Naive thymus-derived CD4-positive, alpha-beta T cell (primary cell): Measurements from ENCODE around the gene SMIM17. TPM values are rescaled to one million over a fixed set of nuclear protein-coding genes. Genes with fewer than 3 reads are reported as not detected.

Experiments used
- polyA plus RNA-seq, 2 donors: library from polyadenylated mRNA; unstranded; fragments of 300-500 nt; fragmentation: Illumina TruSeq; gene quantifications; one replicate each; pipeline ENCODE4 v1.2.3, GENCODE V29; 2021
- total RNA-seq, 6 experiments: library from RNA in 5 of 6; stranded (reverse) in 5 of 6; gene quantifications; 1 replicate in 5 of 6; 2 replicates in 1 of 6; pipeline ENCODE4 v1.2.3 and lab custom pipeline; 2021 to 2026

The SMIM17 gene
- total and polyA plus RNA-seq, 7 experiments from 2014 or later: 0.31 to 0.37 TPM; not detected in 5

Other genes starting within 250 kb of the SMIM17 start
- 1 to 10 TPM; 1.7 to 7.6 (median 3.3) TPM for gene ZNF582, start 249.6 kb upstream of the SMIM17 start, total RNA-seq
- 1 to 10 TPM; 5.7 to 5.8 TPM for gene ZNF582, start 249.6 kb upstream of the SMIM17 start, polyA plus RNA-seq
- 10 to 100 TPM in 2 of 5 experiments, 1 to 10 TPM in 3; 2.4 to 14.3 (median 3.1) TPM for gene ZNF583, start 238.8 kb upstream of the SMIM17 start, total RNA-seq
- 10 to 100 TPM; 16.3 to 20.1 TPM for gene ZNF583, start 238.8 kb upstream of the SMIM17 start, polyA plus RNA-seq
- gene ZNF667, start 165.8 kb upstream of the SMIM17 start, total RNA-seq: 1 to 10 TPM in 4 of 5 experiments, not detected in 1; 1.1 to 8.1 (median 2.2) TPM
- gene ZNF667, start 165.8 kb upstream of the SMIM17 start, polyA plus RNA-seq: 1 to 10 TPM; 2.3 to 3.1 TPM
- 1 to 10 TPM in 3 of 5 experiments, under 1 TPM in 2; 0.22 to 2.3 (median 1.6) TPM for gene ZNF471, start 135.3 kb upstream of the SMIM17 start, total RNA-seq
- gene ZNF471, start 135.3 kb upstream of the SMIM17 start, polyA plus RNA-seq: 1 to 10 TPM; 1.1 to 1.6 TPM
- 10 to 100 TPM in 2 of 5 experiments, 1 to 10 TPM in 3; 3.1 to 10.6 (median 5.4) TPM for gene ZFP28, start 104.2 kb upstream of the SMIM17 start, total RNA-seq
- gene ZFP28, start 104.2 kb upstream of the SMIM17 start, polyA plus RNA-seq: 1 to 10 TPM; 2.4 to 2.8 TPM
- gene ZNF470, start 75.7 kb upstream of the SMIM17 start, total RNA-seq: 1 to 10 TPM in 4 of 5 experiments, under 1 TPM in 1; 0.98 to 5.9 (median 2.4) TPM
- gene ZNF470, start 75.7 kb upstream of the SMIM17 start, polyA plus RNA-seq: 1 to 10 TPM; 2.1 to 3.5 TPM
- gene ZNF71, start 47.9 kb upstream of the SMIM17 start, total RNA-seq: 1 to 10 TPM; 4.5 to 7.7 (median 6.6) TPM
- gene ZNF71, start 47.9 kb upstream of the SMIM17 start, polyA plus RNA-seq: 10 to 100 TPM in 1 of 2 donors, 1 to 10 TPM in 1; 7.7 to 12.9 TPM
- 1 to 10 TPM in 4 of 5 experiments, under 1 TPM in 1; 0.73 to 5.7 (median 1.4) TPM for gene ZNF835, start 28.6 kb downstream of the SMIM17 start, total RNA-seq
- 10 to 100 TPM in 1 of 2 donors, 1 to 10 TPM in 1; 1.9 to 10.4 TPM for gene ZNF835, start 28.6 kb downstream of the SMIM17 start, polyA plus RNA-seq
- under 1 TPM in 1 of 5 experiments, not detected in 4; 0.15 TPM for gene PEG3, start 197.6 kb downstream of the SMIM17 start, total RNA-seq
- not detected for gene PEG3, start 197.6 kb downstream of the SMIM17 start, polyA plus RNA-seq
- gene ZIM2, start 197.6 kb downstream of the SMIM17 start, total RNA-seq: not detected
- gene ZIM2, start 197.6 kb downstream of the SMIM17 start, polyA plus RNA-seq: not detected